ENCODE data around the gene CASP7. TPM values are rescaled to one million over a fixed set of nuclear protein-coding genes. Genes with fewer than 3 reads are reported as not detected.
A peak's percentile ranks its signal among the peaks of the same experiment; 100 is the strongest.

CASP7 gene
- total RNA-seq, 1 donor from 2014 or later = 44.9 TPM

- FAIRE-seq = no peak
- peak; percentile 49 for DNase-seq (ENCODE audit: low read depth)
- H4K20me1 ChIP-seq (ENCODE audit: insufficient read depth, low read length) = peaks cover 13% of the 10 kb centered on the region
- H3K9me3 Mint-ChIP-seq (ENCODE audit: unreplicated experiment) = peaks cover 3% of the 10 kb centered on the region
- H3K4me3 ChIP-seq (ENCODE audit: insufficient read depth, low read depth, low read length) = peak overlapping the region; percentile 92
- peak overlapping the region; percentile 99 for H2AFZ ChIP-seq (ENCODE audit: low read depth, low read length)
- peak overlapping the region; percentile 79 for H3K27ac ChIP-seq (ENCODE audit: low read depth, low read length)
- peak overlapping the region; percentile 93 for H3K4me3 Mint-ChIP-seq (ENCODE audit: unreplicated experiment)
- H3K36me3 Mint-ChIP-seq (ENCODE audit: low read depth, unreplicated experiment) = peaks cover 7% of the 10 kb centered on the region
- H3K27me3 ChIP-seq (ENCODE audit: insufficient read depth, low read length) = no peaks in the 10 kb centered on the region
- no peaks in the 10 kb centered on the region for H3K27me3 Mint-ChIP-seq (ENCODE audit: low read depth, unreplicated experiment)
- peaks cover 8% of the 10 kb centered on the region for H3K4me1 ChIP-seq (ENCODE audit: insufficient read depth, low read length)
- peak overlapping the region; percentile 94 for H3K4me2 ChIP-seq (ENCODE audit: low read length)
- peak overlapping the region; percentile 94 for H3K9ac ChIP-seq (ENCODE audit: low read length)
- no peaks in the 10 kb centered on the region for H3K9me3 ChIP-seq (ENCODE audit: insufficient read depth, low read depth, low read length)
- peak overlapping the region; percentile 88 for H3K27ac Mint-ChIP-seq (ENCODE audit: unreplicated experiment)
- H3K36me3 ChIP-seq (ENCODE audit: insufficient read depth, low read length) = no peaks in the 10 kb centered on the region
- peaks cover 4% of the 10 kb centered on the region for H3K4me1 Mint-ChIP-seq (ENCODE audit: low read depth, unreplicated experiment)
- H3K79me2 ChIP-seq (ENCODE audit: insufficient read depth, low read length) = peaks cover 44% of the 10 kb centered on the region
- TF ChIP-seq EZH2 (IDR thresholded peaks at IDR 0.05; ENCODE audit: insufficient read depth, low read length) (no peak), CTCF (IDR thresholded peaks at IDR 0.05; ENCODE audit: insufficient read depth, low read depth, low read length) (no peak)
Observed at GRCh38 chr10:113680190-113681111, 739 bp downstream of the CASP7 start.

- Histone ChIP-seq H3K27ac (ENCODE audit: low read depth, low read length) (no peak overlapping the region), H3K4me3 (ENCODE audit: insufficient read depth, low read depth, low read length) (no peak overlapping the region), H3K4me1 (ENCODE audit: insufficient read depth, low read length) (peaks cover 8% of the 10 kb centered on the region), H3K79me2 (ENCODE audit: insufficient read depth, low read length) (peaks cover 46% of the 10 kb centered on the region), H4K20me1 (ENCODE audit: insufficient read depth, low read length) (peaks cover 13% of the 10 kb centered on the region), H3K9ac (ENCODE audit: low read length) (no peak overlapping the region), H3K4me2 (ENCODE audit: low read length) (no peak overlapping the region), H3K27me3 (ENCODE audit: insufficient read depth, low read length) (no peaks in the 10 kb centered on the region), H2AFZ (ENCODE audit: low read depth, low read length) (no peak overlapping the region), H3K36me3 (ENCODE audit: insufficient read depth, low read length) (no peaks in the 10 kb centered on the region), H3K9me3 (ENCODE audit: insufficient read depth, low read depth, low read length) (no peaks in the 10 kb centered on the region)
- Mint-ChIP-seq H3K36me3 (ENCODE audit: low read depth, unreplicated experiment) (peaks cover 7% of the 10 kb centered on the region), H3K27me3 (ENCODE audit: low read depth, unreplicated experiment) (no peaks in the 10 kb centered on the region), H3K27ac (ENCODE audit: unreplicated experiment) (no peak overlapping the region), H3K9me3 (ENCODE audit: unreplicated experiment) (peaks cover 3% of the 10 kb centered on the region), H3K4me3 (ENCODE audit: unreplicated experiment) (peak overlapping the region; percentile 93), H3K4me1 (ENCODE audit: low read depth, unreplicated experiment) (peaks cover 4% of the 10 kb centered on the region)
- FAIRE-seq (no peak), DNase-seq (ENCODE audit: low read depth) (no peak)
- TF ChIP-seq EZH2 (IDR thresholded peaks at IDR 0.05; ENCODE audit: insufficient read depth, low read length) = no peak
- TF ChIP-seq CTCF (IDR thresholded peaks at IDR 0.05; ENCODE audit: insufficient read depth, low read depth, low read length) = no peak
Observed at GRCh38 chr10:113681533-113682470, 2.1 kb downstream of the CASP7 start.
